IPS DF 19.7 (cell line): Measurements from ENCODE around the gene NUP188.

Source experiments
- DNase-seq: peaks from one replicate; pipeline ENCODE4 v3.0.0-alpha.2; 2013; ENCODE audit warnings: low read depth, low spot score

The NUP188 gene

GRCh38 chr9:129007766-129008468 lies 60.4 kb downstream of the NUP188 start:
- no peak for DNase-seq

- DNase-seq, result no peak
Measured at GRCh38 chr9:129008469-129008965, 61.0 kb downstream of the NUP188 start.

GRCh38 chr9:129008986-129009583 lies 61.6 kb downstream of the NUP188 start:
- DNase-seq, result no peak

GRCh38 chr9:129009584-129010141 lies 62.2 kb downstream of the NUP188 start:
- no peak for DNase-seq

- no peak for DNase-seq
Measured at GRCh38 chr9:129010267-129010975, 62.9 kb downstream of the NUP188 start.

- no peak for DNase-seq
Measured at GRCh38 chr9:129011170-129011569, 63.7 kb downstream of the NUP188 start.

GRCh38 chr9:129011761-129012181 lies 64.3 kb downstream of the NUP188 start:
- DNase-seq, result no peak

GRCh38 chr9:129012343-129012742 lies 64.8 kb downstream of the NUP188 start:
- no peak for DNase-seq

- DNase-seq, result no peak
Measured at GRCh38 chr9:129012893-129013448, 65.5 kb downstream of the NUP188 start.

GRCh38 chr9:129013674-129014073 lies 66.2 kb downstream of the NUP188 start:
- no peak for DNase-seq

- DNase-seq, result no peak
Measured at GRCh38 chr9:129014124-129014523, 66.6 kb downstream of the NUP188 start.

GRCh38 chr9:129014608-129015007 lies 67.1 kb downstream of the NUP188 start:
- DNase-seq, result no peak

GRCh38 chr9:129021091-129021490 lies 73.6 kb downstream of the NUP188 start:
- DNase-seq, result no peak

- no peak for DNase-seq
Measured at GRCh38 chr9:129022037-129022436, 74.5 kb downstream of the NUP188 start.

- no peak for DNase-seq
Measured at GRCh38 chr9:129023036-129023907, 75.8 kb downstream of the NUP188 start.

- DNase-seq, result no peak
Measured at GRCh38 chr9:129023908-129024233, 76.4 kb downstream of the NUP188 start.

GRCh38 chr9:129026442-129027223 lies 79.1 kb downstream of the NUP188 start:
- peak; percentile 38 for DNase-seq

GRCh38 chr9:129027224-129027684 lies 79.8 kb downstream of the NUP188 start:
- no peak for DNase-seq

GRCh38 chr9:129027685-129028191 lies 80.2 kb downstream of the NUP188 start:
- DNase-seq, result no peak
